ENCODE data around the gene SCN9A. TPM values are rescaled to one million over a fixed set of nuclear protein-coding genes. Genes with fewer than 3 reads are reported as not detected.

SCN9A gene
- total and polyA plus RNA-seq, 2 of the 8 experiments (the other 6 are each of a cell fraction or from before 2014, with no cell fraction given) = 1.6 to 6.2 TPM

DNA sequence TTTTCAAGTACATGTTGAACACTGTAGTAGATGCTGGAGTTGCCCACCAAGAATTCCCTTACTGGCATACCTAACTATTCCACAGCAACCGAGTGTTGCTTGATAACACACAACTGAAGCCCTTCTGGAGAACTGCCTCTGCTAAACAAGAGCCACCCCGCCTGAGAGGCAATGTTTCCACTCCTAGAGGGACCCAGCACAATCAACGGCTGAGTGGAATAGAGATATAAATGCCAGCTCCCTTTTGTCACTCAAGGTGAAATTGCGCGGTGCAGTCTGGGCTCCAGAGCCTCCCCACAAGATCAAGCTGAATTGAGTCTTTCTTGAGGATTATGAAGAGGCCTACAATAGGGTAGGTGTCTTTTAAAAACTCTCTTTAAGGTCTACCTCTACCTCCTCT is 49.1 kb upstream of the SCN9A start:
- H3K4me1 ChIP-seq (replicated peaks in 1 of 4; ENCODE audit: control insufficient read depth in 3 of 4, insufficient read depth in 4 of 4, low read length in 3 of 4) = no peaks in the 10 kb centered on the region
- no peak overlapping the region for H4K91ac ChIP-seq (replicated peaks; ENCODE audit: insufficient read length, low read length)
- H2AFZ ChIP-seq (ENCODE audit: low read length) = peak overlapping the region; percentile 75; the same call in 1 of the 2 replicates
- H4K20me1 ChIP-seq (replicated peaks in 1 of 2; ENCODE audit: control insufficient read depth in 1 of 2, insufficient read depth in 2 of 2, low read length in 2 of 2) = no peaks in the 10 kb centered on the region
- H3K36me3 ChIP-seq (ENCODE audit: control insufficient read depth in 2 of 4, insufficient read depth in 4 of 4, low read length in 3 of 4) = no peaks in the 10 kb centered on the region
- no peak overlapping the region for H2BK120ac ChIP-seq (replicated peaks; ENCODE audit: low read depth, low read length)
- no peak overlapping the region for H2BK20ac ChIP-seq (ENCODE audit: low read length)
- H2BK15ac ChIP-seq (ENCODE audit: low read length) = no peak overlapping the region
- no peak overlapping the region for H2BK12ac ChIP-seq (ENCODE audit: low read depth, low read length)
- no peak overlapping the region for H4K8ac ChIP-seq (ENCODE audit: extremely low read depth, insufficient read depth, low read length)
- no peak overlapping the region for H3K4me2 ChIP-seq (ENCODE audit: insufficient read depth in 1 of 2, low read depth in 2 of 2, low read length in 2 of 2)
- H4K5ac ChIP-seq (ENCODE audit: insufficient read length, low read depth, low read length) = no peak overlapping the region
- no peak overlapping the region for H3K56ac ChIP-seq (replicated peaks; ENCODE audit: insufficient read length, low read depth, low read length)
- FAIRE-seq (no peak), DNase-seq (ENCODE audit: low read depth in 1 of 2, low spot score in 2 of 2) (no peak)
- no peak overlapping the region for H3K14ac ChIP-seq (ENCODE audit: insufficient read length)
- no peaks in the 10 kb centered on the region for H3K79me2 ChIP-seq (ENCODE audit: control insufficient read depth in 1 of 2, insufficient read depth in 2 of 2, low read length in 2 of 2)
- H3K27ac ChIP-seq (ENCODE audit: low read depth, low read length) = no peak overlapping the region
- no peaks in the 10 kb centered on the region for H3K9me3 ChIP-seq (ENCODE audit: insufficient read depth in 2 of 2, low read depth in 1 of 2, low read length in 1 of 2)
- H3K4ac ChIP-seq (replicated peaks; ENCODE audit: insufficient read length, low read depth, low read length) = no peak overlapping the region
- H2BK5ac ChIP-seq (ENCODE audit: low read depth, low read length) = no peak overlapping the region
- H3K23ac ChIP-seq (ENCODE audit: insufficient read length) = no peak overlapping the region
- WGBS, 2 experiments (ENCODE audit: extremely low coverage in 1 of 2, insufficient coverage in 1 of 2, insufficient read length in 1 of 2, insufficient replicate concordance in 2 of 2, low coverage in 1 of 2, low lambda C conversion rate in 2 of 2, missing lambda C conversion rate in 1 of 2) = 83% methylated on average over 5 of the region's 5 CpGs; no CpG with 5 or more reads in 1 of the 2 experiments
- H2AK5ac ChIP-seq (ENCODE audit: low read depth, low read length) = no peak overlapping the region
- H3K9ac ChIP-seq (replicated peaks in 1 of 4; ENCODE audit: extremely low read depth in 1 of 4, low read depth in 3 of 4, low read length in 3 of 4) = no peak overlapping the region
- CTCF ChIA-PET (ENCODE audit: partially characterized antibody) = interaction anchor here (0.9 to 1.5 kb wide), 3 partner anchors 29 to 368 kb away, joined by 3 read pairs; no protein-coding TSS in a partner anchor
- H3K27me3 ChIP-seq (replicated peaks in 1 of 4; ENCODE audit: control insufficient read depth in 3 of 4, extremely low read depth in 1 of 4, insufficient read depth in 3 of 4, low read length in 3 of 4) = no peaks in the 10 kb centered on the region
- H3K18ac ChIP-seq (ENCODE audit: extremely low read depth, low read length) = no peak overlapping the region
- TF ChIP-seq, protein P1, sequence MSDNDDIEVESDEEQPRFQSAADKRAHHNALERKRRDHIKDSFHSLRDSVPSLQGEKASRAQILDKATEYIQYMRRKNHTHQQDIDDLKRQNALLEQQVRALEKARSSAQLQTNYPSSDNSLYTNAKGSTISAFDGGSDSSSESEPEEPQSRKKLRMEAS (IDR thresholded peaks at IDR 0.05) = no peak
- TF ChIP-seq RNF2 (IDR thresholded peaks at IDR 0.05; ENCODE audit: borderline replicate concordance, low read depth, low read length, missing control alignments, poor library complexity, severe bottlenecking) = no peak
- TF ChIP-seq RBBP5 (IDR thresholded peaks at IDR 0.05; ENCODE audit: borderline replicate concordance, low read depth, low read length) = no peak
- TF ChIP-seq, protein P2, sequence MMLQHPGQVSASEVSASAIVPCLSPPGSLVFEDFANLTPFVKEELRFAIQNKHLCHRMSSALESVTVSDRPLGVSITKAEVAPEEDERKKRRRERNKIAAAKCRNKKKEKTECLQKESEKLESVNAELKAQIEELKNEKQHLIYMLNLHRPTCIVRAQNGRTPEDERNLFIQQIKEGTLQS (IDR thresholded peaks at IDR 0.05; ENCODE audit: insufficient read depth, low read depth, low read length) = no peak
- TF ChIP-seq CHD1 (IDR thresholded peaks at IDR 0.05; ENCODE audit: low read depth, low read length) = no peak
- TF ChIP-seq SIRT6 (IDR thresholded peaks at IDR 0.05; ENCODE audit: low read length) = no peak
- no peak for TF ChIP-seq TCF12 (IDR thresholded peaks at IDR 0.05; ENCODE audit: low read depth, low read length)
- no peak for TF ChIP-seq JUND (IDR thresholded peaks at IDR 0.05; ENCODE audit: low read length)
- no peaks in the 10 kb centered on the region for H3K23me2 ChIP-seq (ENCODE audit: low read depth, low read length)
- POLR2A ChIA-PET (ENCODE audit: partially characterized antibody) = interaction anchor here (1.2 kb wide), 1 partner anchor 15 kb away, joined by 3 read pairs; no protein-coding TSS in a partner anchor
- H3K79me1 ChIP-seq (ENCODE audit: low read depth, low read length) = no peaks in the 10 kb centered on the region
- no peak overlapping the region for H3K4me3 ChIP-seq (ENCODE audit: extremely low read depth in 1 of 4, insufficient read depth in 2 of 4, low read depth in 3 of 4, low read length in 4 of 4)

Measured in H1 (cell line).